ENCODE data around the gene ZMYND19. TPM values are rescaled to one million over a fixed set of nuclear protein-coding genes. Genes with fewer than 3 reads are reported as not detected.

Gene ZMYND19
- total RNA-seq = 10 to 100 TPM; 47.8 to 51.0 TPM
- polyA plus RNA-seq (2013, experiment 1 of 2) = 42.9 TPM
- 39.3 TPM for polyA plus RNA-seq (2013, experiment 2 of 2)
- long read RNA-seq, experiment 1, transcript ZMYND19-201 (6 exons, 1,375 nt) = major isoform, 21 of 34 reads
- long read RNA-seq, experiment 1, partial matches to known transcripts = 8 of 34 reads
- long read RNA-seq, experiment 1, other reads (novel, unspliced or antisense) = 5 of 34 reads
- long read RNA-seq, experiment 2, transcript ZMYND19-201 (6 exons, 1,375 nt) = major isoform, 66 of 85 reads
- long read RNA-seq, experiment 2, partial matches to known transcripts = 10 of 85 reads
- long read RNA-seq, experiment 2, other reads (novel, unspliced or antisense) = 9 of 85 reads
- long read RNA-seq, experiment 3, partial matches to known transcripts = 2 of 5 reads
- long read RNA-seq, experiment 3, other reads (novel, unspliced or antisense) = 3 of 5 reads
- long read RNA-seq, experiment 4, partial matches to known transcripts = 1 of 1 reads
- long read RNA-seq, experiment 4, other reads (novel, unspliced or antisense) = 0 of 1 reads

- Mint-ChIP-seq H3K4me3 (peak within 1 kb of the TSS; percentile 77), H3K9me3 (no peaks in the 10 kb centered on the region), H3K27me3 (ENCODE audit: insufficient read depth) (no peaks in the 10 kb centered on the region), H3K27ac (peak within 1 kb of the TSS; percentile 97), H3K4me1 (peaks cover 11% of the 10 kb centered on the region), H3K36me3 (ENCODE audit: low read depth) (peaks cover 28% of the 10 kb centered on the region)
- Histone ChIP-seq H3K9me3 (ENCODE audit: control insufficient read depth, low read length) (no peaks in the 10 kb centered on the region), H3K9ac (ENCODE audit: extremely low read depth, low read length, poor library complexity, severe bottlenecking) (peak within 1 kb of the TSS; percentile 60), H3K4me1 (ENCODE audit: control insufficient read depth, insufficient read depth, low read length) (peaks cover 10% of the 10 kb centered on the region), H3K4me3 (ENCODE audit: low read length) (peak within 1 kb of the TSS; percentile 89), H3K27ac (ENCODE audit: low read depth, low read length) (peak within 1 kb of the TSS; percentile 70), H3K36me3 (ENCODE audit: control insufficient read depth, insufficient read depth, low read length) (peaks cover 32% of the 10 kb centered on the region), H3K27me3 (ENCODE audit: control insufficient read depth, insufficient read depth, low read length, poor library complexity, severe bottlenecking) (no peaks in the 10 kb centered on the region)
- TF ChIP-seq CTCF (conservative IDR thresholded peaks at IDR 0.05) = peak; percentile 10
- peak; percentile 94 for DNase-seq
- 1% methylated on average over 18 to 113 of the region's 113 CpGs for WGBS, 2 experiments (ENCODE audit: insufficient coverage in 1 of 2, insufficient read length in 1 of 2)
Observed at GRCh38 chr9:137590469-137591383, at the start of gene ZMYND19. ZMYND19 (minus strand) TSS chr9:137590512; CDS start chr9:137590263, 249 bp downstream.

GRCh38 chr9:137639303-137640051 is 49.2 kb upstream of the ZMYND19 start:
- no peaks in the 10 kb centered on the region for H3K27me3 Mint-ChIP-seq (ENCODE audit: insufficient read depth)
- H3K36me3 Mint-ChIP-seq (ENCODE audit: low read depth) = peaks cover 28% of the 10 kb centered on the region
- H3K9me3 ChIP-seq (ENCODE audit: control insufficient read depth, low read length) = no peaks in the 10 kb centered on the region
- no peak overlapping the region for H3K27ac Mint-ChIP-seq
- no peaks in the 10 kb centered on the region for H3K9me3 Mint-ChIP-seq
- H3K36me3 ChIP-seq (ENCODE audit: control insufficient read depth, insufficient read depth, low read length) = peaks cover 19% of the 10 kb centered on the region
- H3K4me3 ChIP-seq (ENCODE audit: low read length) = no peak overlapping the region
- no peak overlapping the region for H3K9ac ChIP-seq (ENCODE audit: extremely low read depth, low read length, poor library complexity, severe bottlenecking)
- H3K4me3 Mint-ChIP-seq = no peak overlapping the region
- H3K27ac ChIP-seq (ENCODE audit: low read depth, low read length) = no peak overlapping the region
- no peaks in the 10 kb centered on the region for H3K4me1 ChIP-seq (ENCODE audit: control insufficient read depth, insufficient read depth, low read length)
- 93 to 96% methylated on average over 7 to 12 of the region's 12 CpGs for WGBS, 2 experiments (ENCODE audit: insufficient coverage in 1 of 2, insufficient read length in 1 of 2)
- H3K4me1 Mint-ChIP-seq = no peaks in the 10 kb centered on the region
- DNase-seq = no peak
- no peak for TF ChIP-seq CTCF (conservative IDR thresholded peaks at IDR 0.05)
- no peaks in the 10 kb centered on the region for H3K27me3 ChIP-seq (ENCODE audit: control insufficient read depth, insufficient read depth, low read length, poor library complexity, severe bottlenecking)

GRCh38 chr9:137638680-137639079 is 48.4 kb upstream of the ZMYND19 start:
- Histone ChIP-seq H3K9ac (ENCODE audit: extremely low read depth, low read length, poor library complexity, severe bottlenecking) (no peak overlapping the region), H3K27me3 (ENCODE audit: control insufficient read depth, insufficient read depth, low read length, poor library complexity, severe bottlenecking) (no peaks in the 10 kb centered on the region), H3K4me3 (ENCODE audit: low read length) (no peak overlapping the region), H3K9me3 (ENCODE audit: control insufficient read depth, low read length) (no peaks in the 10 kb centered on the region), H3K36me3 (ENCODE audit: control insufficient read depth, insufficient read depth, low read length) (peaks cover 13% of the 10 kb centered on the region), H3K27ac (ENCODE audit: low read depth, low read length) (no peak overlapping the region), H3K4me1 (ENCODE audit: control insufficient read depth, insufficient read depth, low read length) (no peaks in the 10 kb centered on the region)
- TF ChIP-seq CTCF (conservative IDR thresholded peaks at IDR 0.05) = no peak
- Mint-ChIP-seq H3K9me3 (no peaks in the 10 kb centered on the region), H3K27ac (no peak overlapping the region), H3K4me3 (no peak overlapping the region), H3K36me3 (ENCODE audit: low read depth) (peaks cover 29% of the 10 kb centered on the region), H3K27me3 (ENCODE audit: insufficient read depth) (no peaks in the 10 kb centered on the region), H3K4me1 (no peaks in the 10 kb centered on the region)
- 96 to 100% methylated on average over 4 to 6 of the region's 6 CpGs for WGBS, 2 experiments (ENCODE audit: insufficient coverage in 1 of 2, insufficient read length in 1 of 2)
- DNase-seq = no peak

All from endodermal cell (in vitro differentiated cells).